HG03342 (cell line): ENCODE measurements around the gene CASZ1.

ENCODE experiments used
- ATAC-seq: cut with Tn5 transposase; IDR thresholded peaks from one replicate; pipeline ENCODE4 v1.9.1; 2021; ENCODE audit warnings: mild to moderate bottlenecking, moderate library complexity; ENCODE audit not compliant: unreplicated experiment

Gene CASZ1

GRCh38 chr1:10662090-10662688 lies 134.3 kb downstream of the CASZ1 start:
- no peak for ATAC-seq

DNA sequence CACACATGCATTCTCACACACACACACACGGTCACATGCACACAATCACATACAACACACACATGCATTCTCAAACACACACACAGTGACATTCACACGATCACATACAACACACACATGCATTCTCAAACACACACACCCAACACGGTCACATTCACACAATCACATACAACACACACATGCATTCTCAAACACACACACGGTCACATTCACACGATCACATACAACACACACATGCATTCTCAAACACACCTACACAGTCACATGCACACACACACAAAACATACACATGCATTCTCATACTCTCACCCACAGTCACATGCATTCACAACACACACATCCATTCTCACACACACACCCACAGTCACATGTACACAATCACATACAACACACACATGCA lies 135.0 kb downstream of the CASZ1 start:
- ATAC-seq: no peak

GRCh38 chr1:10659646-10660540 lies 136.6 kb downstream of the CASZ1 start:
- no peak for ATAC-seq

- no peak for ATAC-seq
Measured at GRCh38 chr1:10659218-10659617, 137.2 kb downstream of the CASZ1 start.

GRCh38 chr1:10658396-10659066 lies 137.9 kb downstream of the CASZ1 start:
- ATAC-seq: no peak

- ATAC-seq: no peak
Measured at GRCh38 chr1:10657088-10657847, 139.2 kb downstream of the CASZ1 start.

- no peak for ATAC-seq
Measured at GRCh38 chr1:10656431-10656830, 140.0 kb downstream of the CASZ1 start.

- ATAC-seq: no peak
Measured at GRCh38 chr1:10655002-10655401, 141.4 kb downstream of the CASZ1 start.

GRCh38 chr1:10653370-10654125 lies 142.9 kb downstream of the CASZ1 start:
- no peak for ATAC-seq

- no peak for ATAC-seq
Measured at GRCh38 chr1:10652626-10653025, 143.8 kb downstream of the CASZ1 start.

- ATAC-seq: no peak
Measured at GRCh38 chr1:10651793-10652192, 144.7 kb downstream of the CASZ1 start.

DNA sequence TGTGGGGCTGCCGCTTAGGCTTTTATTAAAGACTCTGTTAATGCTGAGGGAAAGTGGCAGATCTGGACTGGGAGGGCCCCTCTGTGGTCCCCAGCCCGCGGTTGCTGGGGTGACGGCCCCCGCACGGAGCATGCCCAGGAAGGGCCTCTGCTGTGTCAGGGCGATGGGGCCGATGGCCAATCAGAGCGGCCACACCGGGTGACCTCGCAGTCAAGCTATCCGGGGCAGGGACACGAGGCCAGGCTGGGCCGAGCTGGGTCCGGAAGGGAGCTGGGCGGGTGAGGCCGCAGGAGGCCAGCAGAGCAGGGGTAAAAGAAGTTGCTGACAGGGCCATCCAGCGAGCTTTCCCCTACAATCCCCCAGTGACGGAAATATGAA lies 145.1 kb downstream of the CASZ1 start:
- ATAC-seq: no peak

- ATAC-seq: no peak
Measured at GRCh38 chr1:10650556-10651388, 145.7 kb downstream of the CASZ1 start.

- ATAC-seq: no peak
Measured at GRCh38 chr1:10649517-10650201, 146.8 kb downstream of the CASZ1 start.

DNA sequence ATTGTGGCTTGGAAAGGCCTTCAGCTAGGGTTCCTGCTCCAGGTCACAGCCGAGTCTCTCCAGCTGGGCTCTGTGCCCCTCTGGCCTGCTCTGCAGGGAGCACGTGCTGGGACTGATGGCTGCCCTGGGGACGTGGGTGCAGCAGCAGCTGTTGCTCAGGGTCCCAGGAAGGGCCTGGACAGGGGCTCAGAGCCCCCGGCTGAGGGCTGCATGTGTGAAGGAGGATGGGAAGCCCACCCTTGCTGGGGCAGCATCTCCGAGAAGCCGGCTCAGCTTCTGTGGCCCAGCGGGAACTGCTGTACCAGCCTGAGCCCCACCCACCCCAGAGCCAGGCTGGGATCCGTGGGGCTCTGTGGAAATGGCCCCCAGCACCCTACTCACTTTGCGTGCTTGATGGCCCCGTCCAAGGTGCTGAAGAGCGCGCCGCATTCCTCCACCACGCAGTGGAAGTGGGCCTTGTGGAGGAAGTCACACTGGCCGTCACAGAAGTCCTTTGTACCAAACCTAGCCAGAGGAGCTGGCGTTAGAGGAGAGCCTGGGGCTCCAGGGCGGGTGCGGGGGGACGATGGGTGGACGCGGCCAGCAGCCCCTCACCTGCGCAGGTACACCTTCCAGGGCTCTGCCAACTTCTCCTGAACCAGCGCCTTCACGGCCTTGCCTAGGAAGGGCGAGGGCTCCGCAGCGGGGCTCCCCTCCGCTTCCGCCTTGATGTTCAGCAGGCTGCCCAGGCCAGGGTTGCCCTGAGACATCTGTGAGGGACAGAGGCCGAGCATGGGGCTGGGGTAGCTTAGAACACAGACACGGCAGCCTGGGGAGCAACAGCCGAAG lies 147.5 kb downstream of the CASZ1 start:
- ATAC-seq: no peak

DNA sequence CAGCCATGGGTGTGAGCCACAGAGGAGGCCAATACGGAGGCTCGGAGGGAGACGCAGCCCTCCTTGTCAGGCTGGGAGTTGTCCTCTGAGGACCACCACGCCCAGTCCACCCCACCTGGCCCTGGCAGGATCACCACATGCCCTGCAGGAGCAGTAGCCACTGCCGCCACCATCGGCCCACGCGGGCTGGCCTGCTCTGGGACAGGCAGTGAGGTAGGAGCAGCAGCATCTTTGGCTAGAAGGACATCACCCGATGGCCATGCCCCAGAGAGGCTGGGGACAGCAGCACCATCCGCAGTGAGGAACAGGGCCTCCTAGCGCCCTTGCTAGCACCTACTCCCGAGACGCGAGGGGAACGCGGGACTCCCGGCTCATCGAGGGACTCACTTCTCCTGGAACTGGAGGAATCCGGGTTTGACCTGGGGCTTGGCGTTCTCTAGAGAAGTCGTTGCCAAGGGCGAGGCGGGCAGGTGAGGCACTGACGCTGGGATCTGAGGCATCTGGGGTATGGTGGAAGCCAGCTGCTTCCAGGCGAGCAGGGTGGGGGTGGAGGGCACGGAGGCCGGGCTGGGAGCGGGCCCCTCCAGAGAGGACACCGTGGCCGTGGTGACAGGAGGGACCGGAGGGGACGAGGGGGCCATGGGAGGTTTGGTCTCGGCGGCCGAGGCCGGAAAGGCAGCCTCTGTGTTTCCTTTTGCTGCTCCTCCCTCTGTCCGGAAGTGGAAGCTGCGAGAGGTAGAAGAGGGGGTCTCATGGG lies 148.9 kb downstream of the CASZ1 start:
- no peak for ATAC-seq

- no peak for ATAC-seq
Measured at GRCh38 chr1:10646347-10646861, 150.0 kb downstream of the CASZ1 start.
